GM21381 (cell line): ENCODE data around the gene PLOD1.
"Not testable (repeated sequence)": the region's sequence is repeated elsewhere in the genome, so short reads cannot be mapped to it uniquely, and the experiment has no call there.

Experiments
- ATAC-seq: cut with Tn5 transposase; IDR thresholded peaks from one replicate; pipeline ENCODE4 v1.9.1; 2021; ENCODE audit warnings: mild to moderate bottlenecking, moderate library complexity; ENCODE audit not compliant: unreplicated experiment

Gene PLOD1

DNA sequence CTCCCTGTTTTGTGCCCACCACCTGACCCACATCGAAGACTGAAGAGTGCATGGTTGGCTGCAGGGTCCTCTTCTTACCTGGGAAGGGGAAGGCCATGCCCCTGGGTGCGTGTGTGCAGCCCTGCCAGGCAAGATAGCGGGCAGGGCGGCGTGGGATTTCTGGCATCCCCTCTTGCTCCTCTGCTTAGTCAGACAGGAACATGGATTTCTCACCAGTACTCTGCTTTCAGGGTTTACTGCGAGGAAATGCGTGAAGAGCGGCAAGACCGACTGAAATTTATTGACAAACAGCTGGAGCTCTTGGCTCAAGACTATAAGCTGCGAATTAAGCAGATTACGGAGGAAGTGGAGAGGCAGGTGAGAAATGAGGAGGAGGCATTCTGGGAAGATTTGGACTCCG lies 69.2 kb downstream of the PLOD1 start:
- no peak for ATAC-seq

DNA sequence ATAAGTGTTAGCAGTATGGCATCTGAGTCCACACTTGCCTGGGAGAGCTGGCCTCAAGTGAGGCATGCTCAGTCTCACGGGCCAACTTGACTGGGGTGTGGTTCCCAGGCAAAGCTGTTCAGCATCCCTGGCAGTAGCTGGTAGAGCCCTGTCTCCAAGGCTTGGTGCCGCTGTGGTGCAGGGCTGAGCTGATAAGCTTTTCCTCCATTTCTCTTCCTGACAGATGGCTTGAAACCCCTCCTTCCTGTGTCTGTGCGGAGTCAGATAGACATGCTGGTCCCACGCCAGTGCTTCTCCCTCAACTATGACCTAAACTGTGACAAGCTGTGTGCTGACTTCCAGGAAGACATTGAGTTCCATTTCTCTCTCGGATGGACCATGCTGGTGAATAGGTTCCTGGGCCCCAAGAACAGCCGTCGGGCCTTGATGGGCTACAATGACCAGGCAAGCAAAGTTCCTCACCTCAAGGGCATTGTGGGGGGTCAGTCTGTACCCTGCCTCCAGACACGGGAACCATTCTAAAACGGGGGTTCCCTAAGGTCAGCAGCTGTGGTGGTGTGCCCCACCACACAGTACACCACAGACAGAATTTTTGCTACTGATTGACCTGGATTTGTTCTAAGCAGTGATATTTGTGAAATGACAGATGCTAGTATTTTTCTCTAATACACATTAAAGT lies 71.1 kb downstream of the PLOD1 start:
- ATAC-seq = no peak

DNA sequence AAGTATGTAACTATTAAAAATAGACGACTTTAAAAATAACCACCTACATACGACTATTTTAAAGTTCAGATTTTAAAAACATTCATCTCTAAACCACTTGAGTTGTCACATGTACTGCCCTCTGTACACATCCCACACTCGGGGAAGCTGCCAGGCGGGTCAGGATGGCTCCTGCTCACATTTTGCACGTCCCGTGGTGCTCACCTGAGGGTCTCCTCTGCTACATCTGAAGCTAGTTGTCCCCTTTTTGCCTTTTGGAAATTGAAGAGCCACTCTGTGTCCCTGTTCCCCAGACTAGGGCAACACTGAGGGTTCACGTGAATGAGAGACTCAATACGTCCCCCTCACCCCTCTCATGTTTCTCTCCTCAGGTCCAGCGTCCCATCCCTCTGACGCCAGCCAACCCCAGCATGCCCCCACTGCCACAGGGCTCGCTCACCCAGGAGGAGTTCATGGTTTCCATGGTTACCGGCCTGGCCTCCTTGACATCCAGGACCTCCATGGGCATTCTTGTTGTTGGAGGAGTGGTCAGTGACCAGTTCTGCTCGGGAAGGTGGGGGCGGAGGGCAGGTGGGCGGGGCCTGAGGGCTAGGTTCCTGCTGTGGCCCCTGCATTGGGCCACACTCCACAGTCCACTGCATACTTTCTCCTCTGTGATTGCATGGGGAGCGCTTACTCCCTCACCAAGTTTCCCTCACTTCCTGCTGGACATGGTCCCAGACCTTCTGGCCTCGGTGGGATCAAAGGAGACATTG lies 71.8 kb downstream of the PLOD1 start:
- no peak for ATAC-seq

DNA sequence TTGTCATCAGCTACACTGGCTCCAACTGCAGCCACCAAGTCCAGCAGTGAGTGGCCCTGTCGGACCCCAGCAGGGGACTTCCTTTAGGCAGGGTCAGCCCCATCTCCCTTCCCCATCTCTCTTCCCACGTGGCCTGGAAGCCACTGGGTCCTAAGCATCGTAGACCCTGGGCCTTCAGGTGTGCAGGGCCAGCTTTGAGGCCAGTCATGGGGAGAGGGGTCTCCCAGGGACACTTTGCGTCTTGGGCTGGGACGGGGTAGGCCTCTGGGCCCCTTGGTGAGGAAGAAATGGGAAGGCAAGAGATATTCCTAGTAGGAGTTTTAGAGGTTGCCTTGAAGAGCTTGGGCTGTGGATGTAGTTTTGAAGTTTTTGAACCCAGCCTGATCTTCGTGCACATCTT lies 72.7 kb downstream of the PLOD1 start:
- ATAC-seq = no peak

DNA sequence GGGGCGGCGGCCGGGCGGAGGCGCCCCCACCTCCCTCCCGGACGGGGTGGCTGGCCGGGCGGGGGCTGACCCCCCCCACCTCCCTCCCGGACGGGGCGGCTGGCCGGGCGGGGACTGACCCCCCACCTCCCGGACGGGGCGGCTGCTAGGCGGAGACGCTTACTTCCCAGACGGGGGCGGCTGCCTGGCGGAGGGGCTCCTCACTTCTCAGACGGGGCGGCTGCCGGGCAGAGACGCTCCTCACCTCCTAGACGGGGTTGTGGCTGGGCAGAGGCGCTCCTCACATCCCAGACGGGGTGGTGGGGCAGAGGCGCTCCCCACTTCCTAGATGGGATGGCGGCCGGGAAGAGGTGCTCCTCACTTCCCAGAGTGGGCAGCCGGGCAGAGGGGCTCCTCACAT lies 73.8 kb downstream of the PLOD1 start:
- ATAC-seq = not testable (repeated sequence)

DNA sequence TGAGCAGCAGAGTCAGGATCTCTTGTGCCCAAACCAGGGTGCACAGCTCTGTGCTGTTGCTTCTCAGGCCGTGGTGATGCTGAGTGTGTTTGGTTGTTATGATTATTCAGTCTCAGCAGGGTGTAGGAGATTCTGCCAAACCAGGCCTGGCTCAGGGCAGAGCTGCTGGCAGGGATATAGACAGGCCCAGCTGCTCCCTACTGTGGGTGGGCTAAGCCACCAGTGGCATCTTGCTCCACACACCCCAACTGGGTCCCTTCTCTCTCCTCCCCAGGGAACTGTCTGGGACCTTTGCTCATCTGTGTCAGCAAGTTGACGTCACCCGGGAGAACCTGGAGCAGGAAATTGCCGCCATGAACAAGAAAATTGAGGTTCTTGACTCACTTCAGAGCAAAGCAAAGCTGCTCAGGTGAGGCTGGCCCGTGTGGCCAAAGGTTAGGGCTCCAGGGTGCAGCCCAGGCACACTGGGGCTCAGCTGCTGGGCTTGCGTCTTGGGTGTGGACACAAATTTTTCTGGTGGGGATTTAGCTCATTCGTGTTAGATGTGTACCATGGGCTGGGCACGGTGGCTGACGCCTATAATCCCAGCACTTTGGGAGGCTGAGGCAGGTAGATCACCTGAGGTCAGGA lies 74.9 kb downstream of the PLOD1 start:
- no peak for ATAC-seq

DNA sequence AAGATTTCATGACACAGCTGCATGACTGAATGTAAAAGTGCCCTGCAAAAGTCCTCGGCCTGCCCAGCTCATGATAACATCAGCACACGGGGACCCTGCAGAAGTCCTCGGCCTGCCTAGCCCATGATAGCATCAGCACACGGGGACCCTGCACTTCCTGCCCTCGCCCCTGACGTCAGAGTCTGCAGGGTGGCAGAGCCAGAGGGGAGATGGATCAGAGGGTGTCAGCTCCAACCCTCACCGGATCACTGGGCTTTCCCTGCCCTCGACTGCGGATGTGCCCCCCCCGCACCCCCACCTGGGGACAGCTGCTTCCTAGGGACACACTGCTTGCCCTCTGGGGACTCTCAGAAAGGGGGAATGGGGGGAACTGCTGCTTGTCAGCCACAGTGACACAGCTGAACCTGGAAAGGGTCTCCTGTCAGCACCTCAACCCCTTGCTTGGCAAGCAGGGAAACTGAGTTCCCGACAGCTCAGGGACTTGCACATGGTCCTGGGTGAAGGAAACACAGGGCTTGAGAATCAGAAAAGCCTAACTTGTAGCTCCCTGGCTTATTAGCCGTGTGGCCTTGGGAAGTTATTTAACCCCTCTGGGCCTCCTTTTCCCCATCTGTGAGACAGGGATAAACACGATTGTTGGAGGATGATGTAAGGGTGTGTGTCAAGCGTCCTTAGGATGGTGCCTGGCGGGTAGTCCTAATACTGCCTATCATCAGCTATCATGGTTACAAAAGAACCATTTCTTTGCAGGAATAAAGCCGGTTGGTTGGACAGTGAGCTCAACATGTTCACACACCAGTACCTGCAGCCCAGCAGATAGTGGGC lies 76.4 kb downstream of the PLOD1 start:
- ATAC-seq = no peak

DNA sequence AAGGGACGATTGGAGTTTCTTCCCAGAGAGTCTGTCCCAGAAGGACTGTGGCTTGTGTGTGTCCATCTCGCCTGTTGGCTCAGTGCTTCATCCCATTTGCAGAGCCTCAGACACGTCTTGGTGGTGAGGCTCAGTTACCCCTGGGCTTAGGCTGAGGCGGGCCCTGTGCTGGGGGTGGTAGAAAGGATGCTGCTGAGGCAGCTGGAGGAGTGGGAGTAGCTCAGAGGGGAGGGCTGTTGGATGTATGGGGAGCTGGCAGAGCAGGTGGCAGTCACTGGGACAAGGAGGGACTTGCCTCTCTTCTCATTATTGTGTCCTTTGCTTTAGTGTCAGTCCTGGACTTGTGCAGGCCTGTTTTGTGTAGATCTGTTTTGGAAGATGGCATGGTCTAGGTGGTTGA lies 77.5 kb downstream of the PLOD1 start:
- no peak for ATAC-seq

DNA sequence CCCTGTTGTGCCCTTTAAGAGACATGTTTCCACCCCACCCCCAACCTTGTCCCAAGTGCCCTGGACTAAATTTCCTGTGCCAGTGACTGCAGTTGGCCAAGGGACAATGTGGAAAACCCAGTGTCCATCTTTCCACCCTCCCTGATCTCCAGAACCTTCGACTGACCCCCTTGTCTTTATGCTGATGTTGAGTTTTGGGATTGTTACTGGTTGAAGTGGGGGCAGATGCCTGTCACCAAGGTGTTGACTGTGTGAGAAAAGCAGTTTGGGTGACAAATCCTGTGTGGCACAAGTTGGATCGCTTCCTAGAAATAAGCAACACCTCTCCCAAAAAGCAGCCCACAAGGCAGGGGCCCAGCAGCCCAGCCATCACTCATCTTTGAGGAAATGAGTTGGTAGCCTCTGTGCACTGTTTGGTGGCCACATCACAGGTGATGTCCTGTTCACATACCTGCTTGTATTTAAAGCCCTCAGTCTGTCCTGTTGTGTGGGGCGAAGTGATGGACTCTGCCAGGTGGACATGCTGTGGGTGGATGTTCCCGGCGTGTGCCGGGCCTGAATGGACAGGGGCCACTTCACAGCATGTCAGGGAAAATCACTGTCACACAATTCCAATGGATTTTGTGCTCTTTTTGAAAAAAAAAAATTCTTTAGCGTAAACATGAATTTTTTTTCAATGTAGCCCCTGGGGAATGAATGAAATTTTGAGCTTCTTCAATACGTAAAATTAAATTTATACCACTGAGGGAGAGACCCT lies 78.2 kb downstream of the PLOD1 start:
- no peak for ATAC-seq

DNA sequence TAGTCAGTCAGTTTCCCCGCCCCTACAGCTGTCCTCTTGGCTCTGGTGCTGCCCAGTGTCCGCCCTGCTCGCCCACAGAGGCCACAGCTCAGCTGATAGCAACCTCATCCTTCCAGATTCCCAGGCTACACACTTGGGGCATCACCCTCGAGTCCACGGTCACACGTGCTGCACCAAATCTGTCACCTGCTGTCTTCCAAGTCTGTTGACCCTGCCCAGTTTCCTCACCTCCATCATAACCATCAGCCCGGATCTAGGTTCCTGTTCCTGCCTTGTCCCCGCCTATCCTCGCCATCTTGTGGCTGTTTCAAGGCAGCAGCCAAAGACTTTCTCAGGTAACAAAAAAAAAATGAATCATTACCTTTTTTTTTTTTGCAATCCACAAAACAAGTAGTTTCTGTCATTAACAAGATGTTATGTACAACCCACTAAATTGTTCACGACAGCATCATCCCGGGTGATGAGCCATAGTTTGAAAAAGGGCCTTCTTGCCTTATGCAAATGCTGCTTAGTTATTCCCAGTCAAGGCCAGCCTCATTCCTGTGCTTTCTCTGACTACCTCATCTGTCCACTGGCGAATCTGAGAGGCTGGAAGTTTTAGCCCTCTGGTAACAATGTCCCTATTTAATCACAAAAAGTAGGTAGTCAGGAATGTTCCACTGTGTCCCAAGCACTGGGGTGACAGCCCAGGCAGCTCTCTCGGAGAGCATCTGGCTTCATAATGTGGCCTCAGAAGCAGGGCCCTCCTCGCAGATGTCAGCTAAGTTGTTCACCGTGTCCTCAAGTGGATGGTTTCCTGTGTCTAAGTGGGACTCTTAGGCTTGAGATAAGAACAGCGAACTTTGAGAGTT lies 79.8 kb downstream of the PLOD1 start:
- ATAC-seq = no peak

DNA sequence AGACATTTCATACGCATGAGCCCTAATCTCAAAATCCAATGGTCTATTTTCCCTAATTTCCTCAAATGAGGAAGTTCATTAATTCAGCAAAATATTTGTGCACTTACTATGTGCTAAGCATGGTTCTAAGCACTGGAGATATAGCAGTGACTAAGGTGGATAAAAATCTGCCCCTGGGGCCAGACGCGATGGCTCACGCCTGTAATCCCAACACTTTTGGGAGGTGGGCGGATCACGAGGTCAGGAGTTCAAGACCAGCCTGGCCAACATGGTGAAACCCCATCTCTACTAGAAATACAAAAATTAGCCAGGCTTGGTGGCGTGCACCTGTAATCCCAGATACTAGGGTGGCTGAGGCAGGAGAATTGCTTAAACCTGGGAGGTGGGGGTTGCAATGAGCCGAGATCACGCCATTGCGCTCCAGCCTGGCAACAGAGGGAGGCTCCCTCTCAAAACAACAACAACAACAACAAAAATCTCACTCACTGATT lies 80.5 kb downstream of the PLOD1 start:
- ATAC-seq = no peak

DNA sequence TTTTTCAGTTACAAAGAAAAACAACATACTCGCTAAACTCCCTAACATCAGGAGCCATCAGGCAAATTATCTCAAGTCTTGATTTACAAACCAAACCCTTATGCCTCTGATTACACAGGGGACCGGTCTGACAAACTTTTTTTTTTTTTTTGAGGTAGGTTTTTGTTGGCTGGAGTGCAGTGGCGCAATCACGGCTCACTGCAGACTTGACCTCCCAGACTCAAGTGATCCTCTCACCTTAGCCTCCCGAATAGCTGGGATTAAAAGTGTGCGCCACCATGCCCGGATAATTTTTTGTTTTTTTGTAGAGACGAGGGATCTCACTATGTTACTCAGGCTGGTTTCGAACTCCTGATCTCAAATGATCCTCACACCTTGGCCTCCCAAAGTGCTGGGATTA lies 81.0 kb downstream of the PLOD1 start:
- ATAC-seq = no peak

DNA sequence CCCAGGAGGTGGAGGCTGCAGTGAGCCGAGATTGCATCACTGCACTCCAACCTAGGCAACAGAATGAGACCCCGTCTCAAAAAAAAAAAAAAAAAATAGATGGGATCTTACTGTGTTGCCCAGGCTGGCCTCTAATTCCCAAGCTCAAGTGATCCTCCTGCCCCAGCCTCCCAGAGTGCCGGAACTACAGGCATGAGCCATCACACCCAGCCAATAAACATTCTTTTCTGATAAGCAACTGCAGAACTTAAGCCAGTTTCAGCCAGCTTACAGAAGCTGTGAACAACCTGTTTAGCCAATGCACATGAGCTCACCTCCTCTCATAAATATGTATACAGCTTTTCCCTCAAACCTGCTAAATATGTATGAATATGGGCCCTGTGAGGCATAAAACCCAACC lies 81.7 kb downstream of the PLOD1 start:
- no peak for ATAC-seq

DNA sequence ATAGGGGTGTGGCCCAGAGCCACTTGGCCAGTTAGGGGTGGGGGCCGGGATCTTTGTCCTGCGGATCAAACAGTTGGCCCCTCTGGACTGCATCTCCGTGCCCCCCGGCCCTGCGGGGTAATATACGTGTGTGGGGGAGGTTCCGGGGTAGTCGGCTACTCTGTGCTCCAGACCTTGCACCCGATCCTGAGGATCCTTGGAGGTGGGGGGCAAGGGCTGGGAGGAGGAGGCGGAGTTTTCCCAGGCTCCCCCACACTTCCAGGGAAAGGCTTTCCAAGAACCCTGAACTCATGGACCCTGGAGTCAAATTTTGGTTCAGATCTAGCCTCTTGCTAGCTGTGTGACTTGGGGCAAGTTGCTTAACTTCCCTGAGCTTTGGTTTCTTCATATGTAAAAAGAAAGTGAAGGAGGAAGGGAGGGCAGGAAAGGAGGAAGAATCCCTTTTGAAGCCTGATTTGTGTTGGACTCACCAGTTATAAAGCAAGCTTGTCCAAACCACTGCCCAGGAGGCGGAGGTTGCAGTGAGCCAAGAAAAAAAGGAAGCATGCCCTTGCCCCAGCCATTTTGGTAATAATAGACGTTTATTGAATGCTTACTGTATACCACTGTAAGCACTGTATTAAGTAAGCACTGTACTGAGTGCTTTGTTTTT lies 85.5 kb downstream of the PLOD1 start:
- no peak for ATAC-seq

DNA sequence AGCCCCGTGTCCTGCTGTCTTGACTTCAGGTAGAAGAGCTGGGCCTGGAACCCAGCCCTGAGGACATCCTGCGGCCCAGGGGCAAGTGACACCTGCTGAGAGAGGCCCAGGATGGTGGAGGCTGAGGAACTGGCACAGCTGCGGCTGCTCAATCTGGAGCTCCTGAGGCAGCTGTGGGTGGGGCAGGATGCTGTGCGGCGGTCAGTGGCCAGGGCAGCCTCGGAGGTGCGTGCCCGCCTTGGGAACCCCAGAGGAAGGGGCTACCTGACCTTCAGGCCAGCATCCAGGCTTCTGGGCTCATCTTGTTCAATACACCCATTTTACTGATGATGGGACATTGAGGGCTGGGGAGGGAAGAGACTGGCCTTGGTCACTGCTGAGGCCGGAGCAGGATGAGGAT lies 87.1 kb downstream of the PLOD1 start:
- no peak for ATAC-seq

DNA sequence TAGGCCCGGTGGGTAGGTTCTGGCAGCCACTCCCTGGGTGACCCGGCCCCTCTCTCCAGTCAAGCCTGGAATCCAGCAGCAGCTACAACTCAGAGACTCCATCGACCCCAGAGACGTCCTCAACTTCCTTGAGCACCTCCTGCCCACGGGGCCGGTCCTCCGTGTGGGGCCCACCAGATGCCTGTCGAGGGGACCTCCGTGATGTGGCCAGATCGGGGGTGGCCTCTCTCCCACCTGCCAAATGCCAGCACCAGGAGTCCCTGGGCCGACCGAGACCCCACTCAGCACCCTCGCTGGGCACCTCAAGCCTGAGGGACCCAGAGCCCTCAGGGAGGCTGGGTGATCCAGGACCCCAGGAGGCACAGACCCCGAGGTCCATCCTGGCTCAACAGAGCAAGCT lies 87.5 kb downstream of the PLOD1 start:
- ATAC-seq = no peak
